Mucosa of descending colon (tissue), 3 donors: ENCODE data around the gene RAG1. TPM values are rescaled to one million over a fixed set of nuclear protein-coding genes. Genes with fewer than 3 reads are reported as not detected.

ENCODE experiments used
- ATAC-seq: fragments of 200-7000 bp; cut with Tn5 transposase; one replicate; pipeline ENCODE4 v1.9.1; 2020; ENCODE audit warnings: mild to moderate bottlenecking, moderate library complexity
- DNase-seq, 3 donors: peaks; one replicate each; pipeline ENCODE4 v3.0.0-alpha.2; 2020
- H3K36me3 ChIP-seq: fragments of 200-600 bp; one replicate; pipeline ENCODE4 v1.8.0; 2021; ENCODE audit warnings: low read depth, mild to moderate bottlenecking
- H3K4me1 ChIP-seq: fragments of 200-600 bp; one replicate; pipeline ENCODE4 v1.8.0; 2021; ENCODE audit warnings: low read depth, mild to moderate bottlenecking
- H3K4me3 ChIP-seq: fragments of 200-600 bp; one replicate; pipeline ENCODE4 v1.8.0; 2021; ENCODE audit warnings: mild to moderate bottlenecking
- H3K9me3 ChIP-seq: fragments of 200-600 bp; one replicate; pipeline ENCODE4 v1.8.0; 2021; ENCODE audit warnings: mild to moderate bottlenecking
- intact Hi-C, 2 donors: fragments of 100-400 bp; cut with DNase I in 1 of 2; cut with micrococcal nuclease in 1 of 2; formaldehyde crosslinking; loops; one replicate each; pipeline versions ENCODE4 v1.11.0 to v1.11.1; 2022; cut with DNase I, micrococcal nuclease
- total RNA-seq, 3 donors: library from RNA; stranded (reverse); fragmentation: NEBNext Ultra II Directional in 2 of 3; extraction: Animal tissue kit (Norgen Biotek cat#: 25700) in 2 of 3; gene quantifications; one replicate each; pipeline versions ENCODE4 v1.2.1 to v1.2.4, GENCODE V29; 2021 to 2023
- TF ChIP-seq, protein P1 (sequence below): fragments of 200-600 bp; IDR thresholded peaks from one replicate; pipeline ENCODE4 v1.8.0; 2022; ENCODE audit warnings: antibody characterized with exemption, mild to moderate bottlenecking
- donor health status: DM: no; HTN: no; CAD: no; lungs with moderate emphysema.
- donor health status: DM: no; HTN: no; CAD: no.
- donor health status: DM: no; HTN: yes; CAD: no.

Gene RAG1
- total RNA-seq, 3 donors from 2014 or later: 1.5 to 1.9 (median 1.9) TPM

GRCh38 chr11:36565031-36565610 is 2.7 kb upstream of the RAG1 start:
- H3K4me3 ChIP-seq: no peak overlapping the region
- no peak for ATAC-seq
- TF ChIP-seq, protein P1, sequence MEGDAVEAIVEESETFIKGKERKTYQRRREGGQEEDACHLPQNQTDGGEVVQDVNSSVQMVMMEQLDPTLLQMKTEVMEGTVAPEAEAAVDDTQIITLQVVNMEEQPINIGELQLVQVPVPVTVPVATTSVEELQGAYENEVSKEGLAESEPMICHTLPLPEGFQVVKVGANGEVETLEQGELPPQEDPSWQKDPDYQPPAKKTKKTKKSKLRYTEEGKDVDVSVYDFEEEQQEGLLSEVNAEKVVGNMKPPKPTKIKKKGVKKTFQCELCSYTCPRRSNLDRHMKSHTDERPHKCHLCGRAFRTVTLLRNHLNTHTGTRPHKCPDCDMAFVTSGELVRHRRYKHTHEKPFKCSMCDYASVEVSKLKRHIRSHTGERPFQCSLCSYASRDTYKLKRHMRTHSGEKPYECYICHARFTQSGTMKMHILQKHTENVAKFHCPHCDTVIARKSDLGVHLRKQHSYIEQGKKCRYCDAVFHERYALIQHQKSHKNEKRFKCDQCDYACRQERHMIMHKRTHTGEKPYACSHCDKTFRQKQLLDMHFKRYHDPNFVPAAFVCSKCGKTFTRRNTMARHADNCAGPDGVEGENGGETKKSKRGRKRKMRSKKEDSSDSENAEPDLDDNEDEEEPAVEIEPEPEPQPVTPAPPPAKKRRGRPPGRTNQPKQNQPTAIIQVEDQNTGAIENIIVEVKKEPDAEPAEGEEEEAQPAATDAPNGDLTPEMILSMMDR: no peak
- no peaks in the 10 kb centered on the region for H3K36me3 ChIP-seq
- no peaks in the 10 kb centered on the region for H3K9me3 ChIP-seq
- intact Hi-C loops: no loop called here
- no peaks in the 10 kb centered on the region for H3K4me1 ChIP-seq
- DNase-seq: no peak

GRCh38 chr11:36566407-36567053 is 1.3 kb upstream of the RAG1 start:
- DNase-seq (no peak), ATAC-seq (no peak)
- Histone ChIP-seq H3K4me1 (no peaks in the 10 kb centered on the region), H3K36me3 (no peaks in the 10 kb centered on the region), H3K4me3 (no peak overlapping the region), H3K9me3 (no peaks in the 10 kb centered on the region)
- TF ChIP-seq, protein P1: no peak
- intact Hi-C loops: no loop called here

GRCh38 chr11:36569095-36569494 is 1.3 kb downstream of the RAG1 start:
- intact Hi-C loops: no loop called here
- no peak for ATAC-seq

DNA sequence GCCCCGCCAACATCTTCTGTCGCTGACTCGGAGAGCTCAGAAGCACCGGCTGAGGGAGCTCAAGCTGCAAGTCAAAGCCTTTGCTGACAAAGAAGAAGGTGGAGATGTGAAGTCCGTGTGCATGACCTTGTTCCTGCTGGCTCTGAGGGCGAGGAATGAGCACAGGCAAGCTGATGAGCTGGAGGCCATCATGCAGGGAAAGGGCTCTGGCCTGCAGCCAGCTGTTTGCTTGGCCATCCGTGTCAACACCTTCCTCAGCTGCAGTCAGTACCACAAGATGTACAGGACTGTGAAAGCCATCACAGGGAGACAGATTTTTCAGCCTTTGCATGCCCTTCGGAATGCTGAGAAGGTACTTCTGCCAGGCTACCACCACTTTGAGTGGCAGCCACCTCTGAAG is 6.7 kb downstream of the RAG1 start:
- intact Hi-C loops: no loop called here
- no peak overlapping the region for H3K4me3 ChIP-seq
- no peaks in the 10 kb centered on the region for H3K9me3 ChIP-seq
- ATAC-seq: no peak
- no peaks in the 10 kb centered on the region for H3K36me3 ChIP-seq
- TF ChIP-seq, protein P1: no peak
- no peak for DNase-seq
- no peaks in the 10 kb centered on the region for H3K4me1 ChIP-seq

More at GRCh38 chr11:36569095-36569494, 1.3 kb downstream of the RAG1 start:
- no peaks in the 10 kb centered on the region for H3K9me3 ChIP-seq
- no peaks in the 10 kb centered on the region for H3K36me3 ChIP-seq
- TF ChIP-seq, protein P1: no peak
- H3K4me3 ChIP-seq: no peak overlapping the region
- no peak for DNase-seq
- no peaks in the 10 kb centered on the region for H3K4me1 ChIP-seq

DNA sequence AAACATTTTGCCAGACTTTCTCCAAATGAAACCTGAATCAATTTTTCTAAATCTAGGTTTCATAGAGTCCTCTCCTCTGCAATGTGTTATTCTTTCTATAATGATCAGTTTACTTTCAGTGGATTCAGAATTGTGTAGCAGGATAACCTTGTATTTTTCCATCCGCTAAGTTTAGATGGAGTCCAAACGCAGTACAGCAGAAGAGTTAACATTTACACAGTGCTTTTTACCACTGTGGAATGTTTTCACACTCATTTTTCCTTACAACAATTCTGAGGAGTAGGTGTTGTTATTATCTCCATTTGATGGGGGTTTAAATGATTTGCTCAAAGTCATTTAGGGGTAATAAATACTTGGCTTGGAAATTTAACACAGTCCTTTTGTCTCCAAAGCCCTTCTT is 9.6 kb downstream of the RAG1 start:
- no peaks in the 10 kb centered on the region for H3K4me1 ChIP-seq
- no peaks in the 10 kb centered on the region for H3K9me3 ChIP-seq
- no peak overlapping the region for H3K4me3 ChIP-seq
- no peak for ATAC-seq
- no peaks in the 10 kb centered on the region for H3K36me3 ChIP-seq
- TF ChIP-seq, protein P1: no peak
- intact Hi-C loops: no loop called here
- no peak for DNase-seq
